CD14-positive monocyte (primary cell): ENCODE data around the gene KCNH5. TPM values are rescaled to one million over a fixed set of nuclear protein-coding genes. Genes with fewer than 3 reads are reported as not detected.

Experiments
- DNase-seq, 3 donors: peaks; one replicate each; pipeline ENCODE4 v3.0.0-alpha.2; 2011 to 2022
- H2AFZ ChIP-seq: 2 replicates; pipeline ENCODE4 v1.6.0; 2012; ENCODE audit warnings: mild to moderate bottlenecking, low read depth, low read length, inconsistent platforms; ENCODE audit not compliant: insufficient read depth, poor library complexity, severe bottlenecking
- H3K27ac ChIP-seq, 2 donors: 1 replicate in 1 of 2; 2 replicates in 1 of 2; pipeline ENCODE4 v1.5.1; 2012 to 2013; ENCODE audit warnings: low read length in 2 of 2, control low read depth in 1 of 2, inconsistent platforms in 1 of 2, low read depth in 1 of 2, mild to moderate bottlenecking in 1 of 2
- H3K27me3 ChIP-seq, 2 donors: one replicate each; pipeline versions ENCODE4 v1.6.0 to v1.6.1; 2011 to 2013; ENCODE audit warnings: low read length in 2 of 2; ENCODE audit not compliant: control insufficient read depth in 2 of 2, insufficient read depth in 2 of 2
- H3K36me3 ChIP-seq, 2 donors: replicated peaks in 1 of 2; 1 replicate in 1 of 2; 2 replicates in 1 of 2; pipeline versions ENCODE4 v1.5.1 to v1.6.1; 2012 to 2013; ENCODE audit warnings: low read length in 2 of 2, control low read depth in 1 of 2, inconsistent platforms in 1 of 2, mild to moderate bottlenecking in 1 of 2; ENCODE audit not compliant: insufficient read depth in 2 of 2, control insufficient read depth in 1 of 2
- H3K4me1 ChIP-seq, 2 donors: 1 replicate in 1 of 2; 2 replicates in 1 of 2; pipeline versions ENCODE4 v1.5.1 to v1.6.1; 2012 to 2013; ENCODE audit warnings: low read length in 2 of 2, control low read depth in 1 of 2, inconsistent platforms in 1 of 2, mild to moderate bottlenecking in 1 of 2, moderate library complexity in 1 of 2; ENCODE audit not compliant: insufficient read depth in 2 of 2, control insufficient read depth in 1 of 2
- H3K4me2 ChIP-seq: replicated peaks from 2 replicates; pipeline ENCODE3; 2012; ENCODE audit warnings: low read length, moderate library complexity, mild to moderate bottlenecking; ENCODE audit not compliant: poor library complexity, severe bottlenecking; ENCODE audit errors: extremely low read depth
- H3K4me3 ChIP-seq, 3 experiments: fragments of 200-600 bp in 1 of 3; sonication (generic) in 1 of 3; replicated peaks in 1 of 3; 1 replicate in 2 of 3; 2 replicates in 1 of 3; pipeline ENCODE4 v1.5.1; 2011 to 2013; ENCODE audit warnings: low read length in 3 of 3, mild to moderate bottlenecking in 3 of 3, control low read depth in 2 of 3, low read depth in 2 of 3, inconsistent platforms in 1 of 3, moderate library complexity in 1 of 3
- H3K79me2 ChIP-seq: 2 replicates; pipeline ENCODE4 v1.6.0; 2012; ENCODE audit warnings: mild to moderate bottlenecking, control low read depth, inconsistent platforms, low read length, moderate library complexity; ENCODE audit not compliant: insufficient read depth
- H3K9ac ChIP-seq: 2 replicates; pipeline ENCODE4 v1.6.0; 2017; ENCODE audit warnings: low read length, mild to moderate bottlenecking; ENCODE audit not compliant: insufficient read depth, poor library complexity, severe bottlenecking
- H3K9me3 ChIP-seq, 2 donors: replicated peaks in 1 of 2; 1 replicate in 1 of 2; 2 replicates in 1 of 2; pipeline versions ENCODE4 v1.5.1 to v1.6.1; 2012 to 2013; ENCODE audit warnings: low read length in 2 of 2, control low read depth in 1 of 2; ENCODE audit not compliant: control insufficient read depth in 1 of 2, insufficient read depth in 1 of 2
- H4K20me1 ChIP-seq: 2 replicates; pipeline ENCODE4 v1.6.0; 2012; ENCODE audit warnings: mild to moderate bottlenecking, low read length, control low read depth, moderate library complexity; ENCODE audit not compliant: insufficient read depth
- H3K27ac Mint-ChIP-seq, 7 donors: one replicate each; pipeline ENCODE4 v1.8.0; 2020; ENCODE audit warnings: mild to moderate bottlenecking in 7 of 7, mixed read lengths in 7 of 7, moderate library complexity in 6 of 7, inconsistent platforms in 2 of 7
- H3K27me3 Mint-ChIP-seq, 3 donors: one replicate each; pipeline ENCODE4 v1.8.0; 2021 to 2022; ENCODE audit warnings: low read depth in 3 of 3, mild to moderate bottlenecking in 3 of 3, mixed read lengths in 3 of 3, moderate library complexity in 3 of 3, inconsistent platforms in 1 of 3
- H3K36me3 Mint-ChIP-seq, 2 donors: one replicate each; pipeline ENCODE4 v1.8.0; 2020; ENCODE audit warnings: mixed read lengths in 2 of 2, inconsistent platforms in 1 of 2, mild to moderate bottlenecking in 1 of 2
- H3K4me1 Mint-ChIP-seq: one replicate; pipeline ENCODE4 v1.8.0; 2020; ENCODE audit warnings: mild to moderate bottlenecking, mixed read lengths
- H3K4me3 Mint-ChIP-seq, 2 donors: one replicate each; pipeline ENCODE4 v1.8.0; 2020; ENCODE audit warnings: mild to moderate bottlenecking in 2 of 2, mixed read lengths in 2 of 2, moderate library complexity in 1 of 2
- H3K9me3 Mint-ChIP-seq, 7 donors: one replicate each; pipeline ENCODE4 v1.8.0; 2020 to 2022; ENCODE audit warnings: mixed read lengths in 7 of 7, mild to moderate bottlenecking in 6 of 7, moderate library complexity in 6 of 7, inconsistent platforms in 2 of 7
- CTCF ChIP-seq: fragments of 200-600 bp; IDR thresholded peaks from one replicate; pipeline ENCODE4 v1.8.0; 2022; ENCODE audit warnings: antibody characterized with exemption, mild to moderate bottlenecking
- WGBS: methylation state at CpG from one replicate; pipeline ENCODE4 v1.1.5; 2013; ENCODE audit warnings: missing lambda C conversion rate; ENCODE audit not compliant: insufficient coverage; 5-methylcytosine and 5-hydroxymethylcytosine counted together
- intact Hi-C, 2 donors: fragments of 100-400 bp; cut with micrococcal nuclease; formaldehyde crosslinking; loops; one replicate each; pipeline versions ENCODE4 v1.15.0 to v1.15.1; 2023
- polyA plus RNA-seq, 3 donors: library from polyadenylated mRNA; depleted of rRNA in 1 of 3; unstranded in 2 of 3; stranded (reverse) in 1 of 3; fragments of 300-500 nt in 2 of 3; fragments of >200 nt in 1 of 3; fragmentation: Illumina TruSeq in 2 of 3; gene quantifications; 1 replicate in 2 of 3; 2 replicates in 1 of 3; pipeline ENCODE4 v1.2.3, GENCODE V29; 2012 to 2021

KCNH5 gene
- polyA plus RNA-seq, 3 donors, result not detected

GRCh38 chr14:62894736-62895135 is 150.5 kb downstream of the KCNH5 start:
- no peak overlapping the region for H3K27ac ChIP-seq
- H3K36me3 ChIP-seq, result no peaks in the 10 kb centered on the region
- H4K20me1 ChIP-seq, result no peaks in the 10 kb centered on the region
- H3K4me2 ChIP-seq, result no peak overlapping the region
- H3K9me3 ChIP-seq, result no peaks in the 10 kb centered on the region
- no peak overlapping the region for H3K9ac ChIP-seq
- no peak overlapping the region for H2AFZ ChIP-seq
- intact Hi-C loops, result no loop called here
- H3K79me2 ChIP-seq, result no peaks in the 10 kb centered on the region
- no peaks in the 10 kb centered on the region for H3K27me3 Mint-ChIP-seq
- no peak for TF ChIP-seq CTCF
- WGBS, result no CpG with 5 or more reads among the region's 1 CpG
- no peaks in the 10 kb centered on the region for H3K4me1 Mint-ChIP-seq
- no peaks in the 10 kb centered on the region for H3K4me1 ChIP-seq
- H3K27ac Mint-ChIP-seq, result no peak overlapping the region
- H3K4me3 Mint-ChIP-seq, result no peak overlapping the region
- H3K4me3 ChIP-seq, result no peak overlapping the region
- H3K9me3 Mint-ChIP-seq, result peaks cover 0 to 6% (median 3%) of the 10 kb centered on the region in 7 donors
- no peak for DNase-seq
- no peaks in the 10 kb centered on the region for H3K27me3 ChIP-seq
- no peaks in the 10 kb centered on the region for H3K36me3 Mint-ChIP-seq

- 88% methylated on average over 2 of the region's 4 CpGs for WGBS
These were observed 155.9 kb downstream of the KCNH5 start for GRCh38 chr14:62889364-62889763.

More at GRCh38 chr14:62889364-62889763, 155.9 kb downstream of the KCNH5 start:
- Histone ChIP-seq H3K9me3 (no peaks in the 10 kb centered on the region), H3K36me3 (no peaks in the 10 kb centered on the region), H3K27ac (no peak overlapping the region), H3K27me3 (no peaks in the 10 kb centered on the region), H3K4me2 (no peak overlapping the region), H3K79me2 (no peaks in the 10 kb centered on the region), H3K4me3 (no peak overlapping the region), H4K20me1 (no peaks in the 10 kb centered on the region), H3K9ac (no peak overlapping the region), H2AFZ (no peak overlapping the region), H3K4me1 (no peaks in the 10 kb centered on the region)
- H3K27ac Mint-ChIP-seq, result no peak overlapping the region
- no peak overlapping the region for H3K4me3 Mint-ChIP-seq
- peaks cover 0 to 9% (median 2%) of the 10 kb centered on the region in 7 donors for H3K9me3 Mint-ChIP-seq
- no peak for DNase-seq
- intact Hi-C loops, result no loop called here
- H3K4me1 Mint-ChIP-seq, result no peaks in the 10 kb centered on the region
- no peaks in the 10 kb centered on the region for H3K27me3 Mint-ChIP-seq
- TF ChIP-seq CTCF, result no peak
- no peaks in the 10 kb centered on the region for H3K36me3 Mint-ChIP-seq
